Stomach (tissue), 4 donors: ENCODE results near the gene DACH1.

Experiments
- CTCF ChIP-seq, 7 experiments: fragments of 450-650 bp in 4 of 7; fragments of 200-600 bp in 3 of 7; sonication (generic) in 3 of 7; IDR thresholded peaks; one replicate each; pipeline ENCODE4 v1.5.1; 2016 to 2019; ENCODE audit warnings: antibody characterized with exemption in 7 of 7, control low read depth in 2 of 7, mild to moderate bottlenecking in 1 of 7
- POLR2AphosphoS5 ChIP-seq, 3 donors: sonication (generic); formaldehyde crosslinking; IDR thresholded peaks; one replicate each; pipeline ENCODE4 v1.6.1; 2016; ENCODE audit warnings: antibody characterized with exemption in 3 of 3

- TF ChIP-seq CTCF (IDR thresholded peaks at IDR 0.05) (no peak), POLR2AphosphoS5 (IDR thresholded peaks at IDR 0.05) (no peak)
Measured at GRCh38 chr13:71873418-71874247, 6.6 kb upstream of the DACH1 start.
